VCaP (cell line): ENCODE data around the gene PTH2.
A peak's percentile ranks its signal among the peaks of the same experiment; 100 is the strongest.

Source experiments
- H3K27ac ChIP-seq: fragments of 450-650 bp; 2 replicates; pipeline ENCODE4 v1.5.1; 2017
- TF ChIP-seq, protein P1 (sequence below): fragments of 450-650 bp; conservative IDR thresholded peaks from 2 replicates; pipeline ENCODE4 v1.5.1; 2017; ENCODE audit warnings: mild to moderate bottlenecking, moderate library complexity

Gene PTH2

DNA sequence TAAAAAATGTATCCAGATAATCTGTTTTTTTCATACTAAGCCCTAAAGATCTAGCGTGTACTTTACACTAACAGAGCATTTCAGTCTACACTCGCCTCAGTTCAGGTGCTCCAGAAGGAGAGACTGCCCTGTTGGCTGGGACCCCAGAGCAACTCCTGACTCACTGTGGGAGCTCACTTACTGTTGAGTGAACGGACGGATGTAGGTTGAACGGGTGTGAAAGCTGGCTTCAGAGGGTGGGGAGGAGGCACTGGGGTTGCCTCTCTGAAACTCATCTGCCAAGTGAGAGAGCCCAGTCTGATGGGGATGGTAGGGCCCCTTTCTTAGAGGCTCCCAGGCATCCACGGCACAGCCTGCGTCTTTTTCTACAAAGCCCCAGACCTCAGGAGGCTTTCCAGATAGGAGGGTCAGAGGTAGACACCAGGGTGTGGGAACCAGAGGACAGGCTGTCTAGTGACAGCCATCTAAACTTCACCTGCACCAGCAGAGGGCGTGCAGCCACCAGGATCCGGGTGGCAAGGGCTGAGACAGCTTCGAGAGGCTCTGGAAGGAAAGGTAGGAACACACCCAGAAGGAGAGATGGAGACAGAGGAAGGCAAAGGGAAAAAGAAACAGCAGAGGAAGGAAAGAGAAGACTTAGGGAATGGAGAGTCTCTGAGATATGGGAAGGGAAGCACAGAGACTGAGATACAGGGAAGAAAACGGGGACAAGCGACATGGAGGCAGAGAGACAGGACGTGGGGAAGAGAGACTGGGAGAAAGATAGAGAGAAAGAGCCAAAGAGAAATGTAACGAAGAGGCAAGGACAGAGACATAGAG, 31.5 kb downstream of the PTH2 start:
- no peak overlapping the region for H3K27ac ChIP-seq
- TF ChIP-seq, protein P1, sequence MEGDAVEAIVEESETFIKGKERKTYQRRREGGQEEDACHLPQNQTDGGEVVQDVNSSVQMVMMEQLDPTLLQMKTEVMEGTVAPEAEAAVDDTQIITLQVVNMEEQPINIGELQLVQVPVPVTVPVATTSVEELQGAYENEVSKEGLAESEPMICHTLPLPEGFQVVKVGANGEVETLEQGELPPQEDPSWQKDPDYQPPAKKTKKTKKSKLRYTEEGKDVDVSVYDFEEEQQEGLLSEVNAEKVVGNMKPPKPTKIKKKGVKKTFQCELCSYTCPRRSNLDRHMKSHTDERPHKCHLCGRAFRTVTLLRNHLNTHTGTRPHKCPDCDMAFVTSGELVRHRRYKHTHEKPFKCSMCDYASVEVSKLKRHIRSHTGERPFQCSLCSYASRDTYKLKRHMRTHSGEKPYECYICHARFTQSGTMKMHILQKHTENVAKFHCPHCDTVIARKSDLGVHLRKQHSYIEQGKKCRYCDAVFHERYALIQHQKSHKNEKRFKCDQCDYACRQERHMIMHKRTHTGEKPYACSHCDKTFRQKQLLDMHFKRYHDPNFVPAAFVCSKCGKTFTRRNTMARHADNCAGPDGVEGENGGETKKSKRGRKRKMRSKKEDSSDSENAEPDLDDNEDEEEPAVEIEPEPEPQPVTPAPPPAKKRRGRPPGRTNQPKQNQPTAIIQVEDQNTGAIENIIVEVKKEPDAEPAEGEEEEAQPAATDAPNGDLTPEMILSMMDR: peak; percentile 98

DNA sequence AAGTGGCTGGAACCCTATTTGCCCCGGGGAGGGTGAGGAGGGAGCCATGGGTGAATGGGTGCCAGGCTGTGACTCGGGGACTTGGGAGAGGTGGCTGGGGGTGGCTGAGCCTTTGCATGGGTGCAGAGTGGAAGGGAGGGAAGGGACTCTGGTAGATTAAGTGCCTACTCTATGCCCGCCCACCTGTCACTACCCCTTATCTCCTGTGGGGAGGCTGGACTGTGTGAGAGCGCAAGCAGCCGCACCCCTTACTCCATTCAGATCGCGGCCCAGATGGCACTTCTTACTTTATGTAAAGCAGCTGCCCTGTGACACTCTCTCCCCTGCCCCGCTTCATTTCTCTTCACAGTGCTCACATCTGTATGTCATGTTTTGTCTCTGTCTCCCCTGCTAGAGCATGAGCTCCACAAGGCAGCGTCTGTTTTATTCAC, 32.3 kb downstream of the PTH2 start:
- TF ChIP-seq, protein P1: no peak
- no peak overlapping the region for H3K27ac ChIP-seq

DNA sequence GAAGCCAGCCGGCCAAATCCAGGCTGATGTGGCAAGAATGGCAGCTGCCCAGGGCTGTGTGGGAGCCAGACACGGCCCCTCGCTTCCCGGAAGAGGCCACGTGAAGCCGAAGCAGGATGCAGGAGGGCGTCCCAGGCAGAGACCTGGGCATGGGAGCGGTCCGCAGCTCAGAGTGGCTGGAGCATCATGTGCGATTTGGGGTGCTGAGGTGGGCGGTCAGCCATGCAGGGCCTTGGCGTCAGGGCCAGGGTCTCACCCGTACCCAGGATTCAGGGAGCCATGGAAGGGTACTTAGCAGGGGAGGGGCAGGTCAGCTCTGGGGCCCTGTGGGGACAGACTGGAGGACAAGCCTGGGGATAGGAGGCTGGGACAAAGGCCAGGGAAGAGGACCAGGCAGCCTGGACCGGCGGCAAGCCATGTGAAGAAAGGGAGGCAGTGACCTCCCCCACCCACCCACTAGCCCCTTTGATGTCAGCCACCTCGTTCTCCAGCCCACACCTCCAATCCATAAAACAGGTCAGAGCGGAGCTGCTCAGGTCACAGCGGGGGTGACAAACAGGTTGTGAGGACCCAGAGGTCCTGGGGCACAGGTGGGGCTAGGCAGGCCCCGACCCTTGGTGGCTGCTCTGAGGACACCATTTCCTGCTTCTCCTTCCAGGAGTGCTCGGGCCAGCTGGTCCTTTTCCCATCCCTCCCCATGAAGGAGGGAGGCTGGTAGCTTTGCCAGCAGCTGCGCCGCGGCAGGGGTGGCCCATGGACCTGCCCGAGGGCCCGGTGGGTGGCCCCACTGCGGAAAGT, 32.9 kb downstream of the PTH2 start:
- TF ChIP-seq, protein P1: no peak
- H3K27ac ChIP-seq: no peak overlapping the region

DNA sequence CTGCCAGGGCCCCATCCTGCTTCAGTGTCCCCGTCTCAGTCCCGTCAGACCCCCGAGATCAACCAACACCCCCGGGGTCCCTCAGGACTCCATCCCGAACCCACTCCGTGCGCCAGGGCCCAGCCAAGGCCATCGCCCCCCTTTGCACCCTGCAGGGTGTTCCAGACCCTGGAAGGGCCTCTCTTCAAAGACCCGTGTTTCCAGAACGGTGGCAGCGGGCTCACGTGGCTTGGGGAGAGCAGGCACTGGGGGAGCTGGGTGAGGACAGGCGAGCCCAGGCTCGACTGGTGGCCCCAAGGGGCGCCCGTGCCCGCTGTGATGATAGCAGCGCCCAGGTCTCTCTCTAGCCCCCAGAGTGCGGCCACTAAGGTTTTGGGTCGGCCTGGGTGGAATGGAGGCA, 33.8 kb downstream of the PTH2 start:
- no peak overlapping the region for H3K27ac ChIP-seq
- TF ChIP-seq, protein P1: no peak

DNA sequence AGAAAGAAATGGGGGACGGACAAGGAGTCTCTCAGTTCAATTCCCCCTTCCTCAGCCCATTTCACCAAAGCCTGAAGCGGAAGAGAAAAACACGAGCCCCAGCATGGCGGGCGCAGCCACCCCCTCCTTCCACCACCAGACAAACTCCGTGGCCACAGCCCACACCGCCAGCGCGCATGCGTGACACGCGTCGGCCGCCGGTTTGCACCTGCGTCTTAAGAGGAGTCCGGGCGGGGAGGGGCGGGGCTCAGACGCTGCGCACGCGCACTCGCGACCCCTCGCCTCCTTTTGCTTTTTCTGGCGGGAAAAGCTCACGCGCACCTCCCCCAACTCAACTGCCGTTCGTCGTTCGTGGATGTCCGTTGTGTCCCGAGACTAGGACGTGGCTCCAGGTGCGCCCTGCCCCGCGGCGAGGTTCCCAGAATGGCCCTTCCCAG, 35.3 kb downstream of the PTH2 start, which contains the start of gene KASH5:
KASH5 (plus strand) TSS at position 314 of the 437 bp plus-strand sequence. CDS start 2,635 bp downstream, outside the sequence.
- peak within 1 kb of the TSS; percentile 37; the same call in 1 of the 2 replicates for H3K27ac ChIP-seq
- TF ChIP-seq, protein P1: no peak

DNA sequence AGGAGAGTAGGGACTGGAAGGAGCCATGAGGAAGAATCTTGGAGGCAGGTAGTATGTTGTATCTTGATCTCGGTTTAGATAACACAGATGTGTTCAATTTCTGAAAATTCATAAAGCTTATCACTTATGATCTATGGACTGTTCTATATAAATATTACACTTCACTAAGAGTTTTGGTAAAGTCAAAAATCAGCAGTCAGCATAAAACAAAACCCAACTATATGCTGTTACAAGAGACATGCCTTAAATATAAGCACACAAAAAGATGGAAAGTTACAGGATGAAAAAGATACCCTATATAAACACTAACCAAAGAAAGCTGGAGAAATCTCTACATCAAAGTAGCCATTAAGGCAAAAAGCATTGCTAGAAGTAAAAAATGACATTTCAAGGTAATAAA, 39.6 kb downstream of the PTH2 start:
- TF ChIP-seq, protein P1: no peak
- H3K27ac ChIP-seq: no peak overlapping the region

DNA sequence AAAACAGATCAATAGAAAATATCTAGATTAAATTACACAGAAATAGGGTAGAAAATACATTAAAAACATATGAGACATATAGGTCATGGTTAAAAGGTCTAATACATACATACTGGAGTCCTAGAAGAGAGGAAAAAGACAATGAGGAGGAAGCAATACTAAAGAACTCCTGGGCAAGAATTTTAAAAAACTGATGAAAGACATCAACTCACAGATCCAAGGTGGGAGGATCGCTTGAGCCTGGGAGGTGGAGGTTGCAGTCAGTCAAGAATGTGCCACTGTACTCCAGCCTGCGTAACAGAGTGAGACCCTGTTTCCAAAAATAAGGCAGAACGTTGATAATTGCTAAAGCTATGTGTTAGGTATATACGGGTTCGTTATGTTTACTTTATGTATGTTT, 40.6 kb downstream of the PTH2 start:
- TF ChIP-seq, protein P1: no peak
- no peak overlapping the region for H3K27ac ChIP-seq
